NT2/D1 (cell line): Measurements from ENCODE around the gene CDK16.

Experiments
- DNase-seq: peaks from one replicate; pipeline ENCODE4 v3.0.0-alpha.2; 2011; ENCODE audit warnings: low read depth, low spot score
- H3K27me3 ChIP-seq: 2 replicates; pipeline ENCODE4 v1.6.0; 2011; ENCODE audit warnings: mild to moderate bottlenecking; ENCODE audit not compliant: insufficient read length, insufficient read depth
- H3K36me3 ChIP-seq: 2 replicates; pipeline ENCODE4 v1.6.1; 2011; ENCODE audit warnings: mild to moderate bottlenecking, low read length, mixed read lengths; ENCODE audit not compliant: insufficient read depth, insufficient read length
- H3K4me1 ChIP-seq: 2 replicates; pipeline ENCODE4 v1.5.1; 2011; ENCODE audit not compliant: insufficient read depth, insufficient read length
- H3K4me3 ChIP-seq: 2 replicates; pipeline ENCODE4 v1.5.1; 2011; ENCODE audit warnings: low read depth; ENCODE audit not compliant: insufficient read length
- H3K9ac ChIP-seq: 2 replicates; pipeline ENCODE4 v1.6.0; 2011; ENCODE audit warnings: low read depth; ENCODE audit not compliant: insufficient read length
- H3K9me3 ChIP-seq: 2 replicates; pipeline ENCODE4 v1.5.1; 2011; ENCODE audit warnings: mild to moderate bottlenecking, low read length; ENCODE audit not compliant: insufficient read depth
- SUZ12 ChIP-seq: IDR thresholded peaks from 2 replicates; pipeline ENCODE4 v1.6.1; 2011; ENCODE audit not compliant: insufficient read length, insufficient read depth; ENCODE audit errors: extremely low read depth
- YY1 ChIP-seq: IDR thresholded peaks from 2 replicates; pipeline ENCODE4 v1.6.1; 2011; ENCODE audit not compliant: insufficient read length, insufficient read depth
- ZNF274 ChIP-seq: IDR thresholded peaks from 2 replicates; pipeline ENCODE4 v1.6.1; 2011; ENCODE audit warnings: mild to moderate bottlenecking, low read depth, low read length

Gene CDK16

GRCh38 chrX:47200385-47201150 is 17.9 kb upstream of the CDK16 start:
- Histone ChIP-seq H3K4me1 (peaks cover 26% of the 10 kb centered on the region), H3K4me3 (no peak overlapping the region), H3K27me3 (no peaks in the 10 kb centered on the region), H3K9me3 (no peaks in the 10 kb centered on the region), H3K36me3 (peaks cover 96% of the 10 kb centered on the region), H3K9ac (no peak overlapping the region)
- no peak for DNase-seq
- TF ChIP-seq YY1 (no peak), SUZ12 (no peak), ZNF274 (no peak)

DNA sequence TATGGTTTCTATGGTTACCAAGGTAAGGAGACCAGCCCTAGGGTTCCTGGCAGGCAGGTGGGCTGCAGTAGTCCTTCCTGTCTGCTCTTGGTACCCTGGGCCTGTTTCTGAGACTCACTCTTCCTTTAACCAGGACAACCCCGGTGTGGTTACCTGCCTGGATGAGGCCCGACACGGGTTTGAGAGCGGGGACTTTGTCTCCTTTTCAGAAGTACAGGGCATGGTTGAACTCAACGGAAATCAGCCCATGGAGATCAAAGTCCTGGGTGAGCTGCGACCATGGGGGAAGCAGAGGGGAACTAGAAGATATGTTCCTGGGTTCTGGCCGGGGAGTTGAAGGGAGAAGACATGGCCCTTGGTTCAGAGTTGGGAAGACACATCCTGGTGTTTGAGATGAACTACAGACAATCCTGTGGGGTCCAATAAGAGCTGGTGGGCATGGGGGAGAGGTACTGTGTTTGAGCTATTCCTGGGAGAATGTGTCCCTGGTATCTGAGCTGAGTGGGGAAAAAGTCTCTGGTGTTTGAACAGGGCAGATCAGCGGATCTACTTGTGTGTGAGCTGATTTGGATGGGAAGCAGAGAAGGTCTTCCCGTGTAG is 17.0 kb upstream of the CDK16 start:
- no peak overlapping the region for H3K9ac ChIP-seq
- peaks cover 27% of the 10 kb centered on the region for H3K4me1 ChIP-seq
- TF ChIP-seq YY1: no peak
- no peak for TF ChIP-seq SUZ12
- TF ChIP-seq ZNF274: no peak
- H3K9me3 ChIP-seq: no peaks in the 10 kb centered on the region
- H3K4me3 ChIP-seq: no peak overlapping the region
- H3K36me3 ChIP-seq: peaks cover 96% of the 10 kb centered on the region
- DNase-seq: no peak
- no peaks in the 10 kb centered on the region for H3K27me3 ChIP-seq

DNA sequence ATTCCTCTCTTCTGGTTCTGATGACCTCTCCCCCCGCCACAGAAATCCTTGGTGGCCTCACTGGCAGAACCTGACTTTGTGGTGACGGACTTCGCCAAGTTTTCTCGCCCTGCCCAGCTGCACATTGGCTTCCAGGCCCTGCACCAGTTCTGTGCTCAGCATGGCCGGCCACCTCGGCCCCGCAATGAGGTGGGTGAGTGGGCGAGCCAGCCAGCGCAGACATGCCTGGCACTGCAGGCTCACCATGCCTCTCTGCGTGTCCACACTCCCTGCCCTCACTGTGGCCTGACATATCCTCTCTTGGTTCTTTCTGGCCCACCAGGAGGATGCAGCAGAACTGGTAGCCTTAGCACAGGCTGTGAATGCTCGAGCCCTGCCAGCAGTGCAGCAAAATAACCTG is 16.2 kb upstream of the CDK16 start:
- no peak overlapping the region for H3K9ac ChIP-seq
- no peak overlapping the region for H3K4me3 ChIP-seq
- TF ChIP-seq ZNF274 (no peak), SUZ12 (no peak), YY1 (no peak)
- no peak for DNase-seq
- no peaks in the 10 kb centered on the region for H3K9me3 ChIP-seq
- peaks cover 96% of the 10 kb centered on the region for H3K36me3 ChIP-seq
- no peaks in the 10 kb centered on the region for H3K27me3 ChIP-seq
- H3K4me1 ChIP-seq: peaks cover 23% of the 10 kb centered on the region

DNA sequence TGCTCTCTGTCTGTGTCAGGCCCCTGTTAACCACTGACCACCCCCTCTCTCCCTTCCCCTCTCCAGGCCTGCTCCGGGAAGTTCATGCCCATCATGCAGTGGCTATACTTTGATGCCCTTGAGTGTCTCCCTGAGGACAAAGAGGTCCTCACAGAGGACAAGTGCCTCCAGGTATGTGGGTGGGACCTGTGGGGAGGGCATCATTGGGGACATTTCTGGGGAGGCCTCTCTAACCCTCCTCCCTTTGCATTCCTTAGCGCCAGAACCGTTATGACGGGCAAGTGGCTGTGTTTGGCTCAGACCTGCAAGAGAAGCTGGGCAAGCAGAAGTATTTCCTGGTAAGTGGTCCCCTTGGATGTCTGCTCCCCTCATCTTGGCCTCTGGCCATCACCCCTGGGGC is 15.6 kb upstream of the CDK16 start:
- DNase-seq: no peak
- no peak overlapping the region for H3K4me3 ChIP-seq
- TF ChIP-seq ZNF274 (no peak), SUZ12 (no peak), YY1 (no peak)

DNA sequence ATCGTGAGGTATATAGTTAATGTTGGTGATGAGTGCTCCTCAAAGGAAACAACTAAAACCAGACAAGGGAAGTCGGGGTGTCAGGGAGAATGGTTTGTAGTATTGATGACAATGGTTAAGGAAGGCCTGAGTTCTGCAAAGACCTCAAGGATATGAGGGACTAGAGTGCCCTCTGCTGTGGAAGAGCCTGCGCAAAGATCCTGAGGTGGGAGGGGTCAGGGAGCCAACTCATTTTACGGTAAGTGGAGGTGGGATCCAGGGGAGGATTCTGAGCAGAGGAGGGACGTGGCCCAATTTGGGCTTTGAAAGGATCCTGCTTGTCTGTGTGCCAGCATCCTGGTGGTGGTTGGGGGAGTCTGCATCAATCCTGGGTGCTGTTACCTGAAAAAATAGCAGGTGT is 13.5 kb upstream of the CDK16 start:
- Histone ChIP-seq H3K36me3 (peaks cover 97% of the 10 kb centered on the region), H3K9me3 (no peaks in the 10 kb centered on the region), H3K27me3 (no peaks in the 10 kb centered on the region), H3K9ac (no peak overlapping the region), H3K4me3 (no peak overlapping the region), H3K4me1 (peaks cover 13% of the 10 kb centered on the region)
- TF ChIP-seq ZNF274 (no peak), YY1 (no peak)
- no peak for DNase-seq

More for the DNA sequence above, 15.6 kb upstream of the CDK16 start:
- H3K4me1 ChIP-seq: peaks cover 21% of the 10 kb centered on the region
- no peaks in the 10 kb centered on the region for H3K9me3 ChIP-seq
- peaks cover 96% of the 10 kb centered on the region for H3K36me3 ChIP-seq
- no peak overlapping the region for H3K9ac ChIP-seq
- H3K27me3 ChIP-seq: no peaks in the 10 kb centered on the region

GRCh38 chrX:47206316-47206715 is 12.2 kb upstream of the CDK16 start:
- peaks cover 97% of the 10 kb centered on the region for H3K36me3 ChIP-seq
- DNase-seq: no peak
- TF ChIP-seq YY1 (no peak), SUZ12 (no peak)
- H3K9me3 ChIP-seq: no peaks in the 10 kb centered on the region
- peaks cover 11% of the 10 kb centered on the region for H3K4me1 ChIP-seq
- H3K9ac ChIP-seq: no peak overlapping the region
- H3K27me3 ChIP-seq: no peaks in the 10 kb centered on the region
- no peak overlapping the region for H3K4me3 ChIP-seq

GRCh38 chrX:47208108-47208507 is 10.4 kb upstream of the CDK16 start:
- Histone ChIP-seq H3K9ac (no peak overlapping the region), H3K36me3 (peaks cover 97% of the 10 kb centered on the region), H3K4me1 (peaks cover 9% of the 10 kb centered on the region), H3K27me3 (no peaks in the 10 kb centered on the region), H3K9me3 (no peaks in the 10 kb centered on the region), H3K4me3 (no peak overlapping the region)
- no peak for DNase-seq
- TF ChIP-seq YY1 (no peak), SUZ12 (no peak), ZNF274 (no peak)
